ENCODE results near the gene PHF21B.

The PHF21B gene

GRCh38 chr22:44990810-44991209 is 19.0 kb downstream of the PHF21B start:
- no peak for TF ChIP-seq EZH2 (IDR thresholded peaks at IDR 0.05)
- Histone ChIP-seq H3K27ac (no peak overlapping the region), H3K9ac (ENCODE audit: insufficient read length) (no peak overlapping the region), H3K9me3 (ENCODE audit: low read depth, low read length) (no peaks in the 10 kb centered on the region), H3K36me3 (ENCODE audit: insufficient read depth, low read length) (no peaks in the 10 kb centered on the region), H3K4me3 (no peak overlapping the region)
- DNase-seq (ENCODE audit: low read depth, low spot score): no peak

- Histone ChIP-seq H3K4me3 (no peak overlapping the region), H3K9ac (ENCODE audit: insufficient read length) (no peak overlapping the region), H3K36me3 (ENCODE audit: insufficient read depth, low read length) (no peaks in the 10 kb centered on the region), H3K27ac (no peak overlapping the region), H3K9me3 (ENCODE audit: low read depth, low read length) (no peaks in the 10 kb centered on the region)
- TF ChIP-seq FOXP2 (optimal IDR thresholded peaks at IDR 0.05; ENCODE audit: control extremely low read depth, extremely low read length, insufficient read depth): no peak
- TF ChIP-seq POLR2AphosphoS5 (IDR thresholded peaks at IDR 0.05; ENCODE audit: borderline replicate concordance, low read depth, low read length): no peak
- no peak for TF ChIP-seq EZH2 (IDR thresholded peaks at IDR 0.05)
- no peak for DNase-seq (ENCODE audit: low read depth, low spot score)
Measured at GRCh38 chr22:44990328-44990727, 19.5 kb downstream of the PHF21B start.

GRCh38 chr22:44988671-44989070 is 21.1 kb downstream of the PHF21B start:
- no peak for DNase-seq (ENCODE audit: low read depth, low spot score)
- no peak overlapping the region for H3K9ac ChIP-seq (ENCODE audit: insufficient read length)
- TF ChIP-seq FOXP2 (optimal IDR thresholded peaks at IDR 0.05; ENCODE audit: control extremely low read depth, extremely low read length, insufficient read depth) (no peak), EZH2 (IDR thresholded peaks at IDR 0.05) (no peak), POLR2AphosphoS5 (IDR thresholded peaks at IDR 0.05; ENCODE audit: borderline replicate concordance, low read depth, low read length) (no peak)
- H3K4me3 ChIP-seq: no peak overlapping the region
- no peaks in the 10 kb centered on the region for H3K9me3 ChIP-seq (ENCODE audit: low read depth, low read length)
- no peaks in the 10 kb centered on the region for H3K36me3 ChIP-seq (ENCODE audit: insufficient read depth, low read length)
- H3K27ac ChIP-seq: no peak overlapping the region

GRCh38 chr22:44986926-44987325 is 22.9 kb downstream of the PHF21B start:
- DNase-seq (ENCODE audit: low read depth, low spot score): no peak
- Histone ChIP-seq H3K27ac (no peak overlapping the region), H3K36me3 (ENCODE audit: insufficient read depth, low read length) (no peaks in the 10 kb centered on the region)

GRCh38 chr22:44985906-44986527 is 23.8 kb downstream of the PHF21B start:
- Histone ChIP-seq H3K9me3 (ENCODE audit: low read depth, low read length) (no peaks in the 10 kb centered on the region), H3K9ac (ENCODE audit: insufficient read length) (no peak overlapping the region), H3K36me3 (ENCODE audit: insufficient read depth, low read length) (no peaks in the 10 kb centered on the region), H3K27ac (no peak overlapping the region), H3K4me3 (no peak overlapping the region)
- DNase-seq (ENCODE audit: low read depth, low spot score): no peak
- TF ChIP-seq FOXP2 (optimal IDR thresholded peaks at IDR 0.05; ENCODE audit: control extremely low read depth, extremely low read length, insufficient read depth) (no peak), POLR2AphosphoS5 (IDR thresholded peaks at IDR 0.05; ENCODE audit: borderline replicate concordance, low read depth, low read length) (no peak), EZH2 (IDR thresholded peaks at IDR 0.05) (no peak)

More at GRCh38 chr22:44986926-44987325, 22.9 kb downstream of the PHF21B start:
- Histone ChIP-seq H3K9me3 (ENCODE audit: low read depth, low read length) (no peaks in the 10 kb centered on the region), H3K9ac (ENCODE audit: insufficient read length) (no peak overlapping the region), H3K4me3 (no peak overlapping the region)
- TF ChIP-seq FOXP2 (optimal IDR thresholded peaks at IDR 0.05; ENCODE audit: control extremely low read depth, extremely low read length, insufficient read depth) (no peak), POLR2AphosphoS5 (IDR thresholded peaks at IDR 0.05; ENCODE audit: borderline replicate concordance, low read depth, low read length) (no peak), EZH2 (IDR thresholded peaks at IDR 0.05) (no peak)

GRCh38 chr22:44983878-44984482 is 25.8 kb downstream of the PHF21B start:
- Histone ChIP-seq H3K9me3 (ENCODE audit: low read depth, low read length) (no peaks in the 10 kb centered on the region), H3K4me3 (no peak overlapping the region), H3K27ac (no peak overlapping the region), H3K36me3 (ENCODE audit: insufficient read depth, low read length) (no peaks in the 10 kb centered on the region), H3K9ac (ENCODE audit: insufficient read length) (no peak overlapping the region)
- DNase-seq (ENCODE audit: low read depth, low spot score): no peak
- no peak for TF ChIP-seq POLR2AphosphoS5 (IDR thresholded peaks at IDR 0.05; ENCODE audit: borderline replicate concordance, low read depth, low read length)
- no peak for TF ChIP-seq EZH2 (IDR thresholded peaks at IDR 0.05)
- TF ChIP-seq FOXP2 (optimal IDR thresholded peaks at IDR 0.05; ENCODE audit: control extremely low read depth, extremely low read length, insufficient read depth): no peak

- no peaks in the 10 kb centered on the region for H3K36me3 ChIP-seq (ENCODE audit: insufficient read depth, low read length)
- TF ChIP-seq POLR2AphosphoS5 (IDR thresholded peaks at IDR 0.05; ENCODE audit: borderline replicate concordance, low read depth, low read length): no peak
- TF ChIP-seq FOXP2 (optimal IDR thresholded peaks at IDR 0.05; ENCODE audit: control extremely low read depth, extremely low read length, insufficient read depth): no peak
- TF ChIP-seq EZH2 (IDR thresholded peaks at IDR 0.05): no peak
- no peak overlapping the region for H3K27ac ChIP-seq
- H3K9ac ChIP-seq (ENCODE audit: insufficient read length): no peak overlapping the region
- no peaks in the 10 kb centered on the region for H3K9me3 ChIP-seq (ENCODE audit: low read depth, low read length)
- H3K4me3 ChIP-seq: no peak overlapping the region
- DNase-seq (ENCODE audit: low read depth, low spot score): no peak
Measured at GRCh38 chr22:44982445-44982844, 27.4 kb downstream of the PHF21B start.

GRCh38 chr22:44981857-44982256 is 27.9 kb downstream of the PHF21B start:
- no peaks in the 10 kb centered on the region for H3K9me3 ChIP-seq (ENCODE audit: low read depth, low read length)
- H3K27ac ChIP-seq: no peak overlapping the region
- no peaks in the 10 kb centered on the region for H3K36me3 ChIP-seq (ENCODE audit: insufficient read depth, low read length)
- H3K4me3 ChIP-seq: no peak overlapping the region
- DNase-seq (ENCODE audit: low read depth, low spot score): no peak
- no peak for TF ChIP-seq EZH2 (IDR thresholded peaks at IDR 0.05)
- no peak for TF ChIP-seq POLR2AphosphoS5 (IDR thresholded peaks at IDR 0.05; ENCODE audit: borderline replicate concordance, low read depth, low read length)
- no peak for TF ChIP-seq FOXP2 (optimal IDR thresholded peaks at IDR 0.05; ENCODE audit: control extremely low read depth, extremely low read length, insufficient read depth)
- no peak overlapping the region for H3K9ac ChIP-seq (ENCODE audit: insufficient read length)

GRCh38 chr22:44979154-44979553 is 30.7 kb downstream of the PHF21B start:
- no peak overlapping the region for H3K4me3 ChIP-seq
- H3K27ac ChIP-seq: no peak overlapping the region
- H3K9ac ChIP-seq (ENCODE audit: insufficient read length): no peak overlapping the region
- TF ChIP-seq EZH2 (IDR thresholded peaks at IDR 0.05): no peak
- no peak for TF ChIP-seq POLR2AphosphoS5 (IDR thresholded peaks at IDR 0.05; ENCODE audit: borderline replicate concordance, low read depth, low read length)
- no peak for TF ChIP-seq FOXP2 (optimal IDR thresholded peaks at IDR 0.05; ENCODE audit: control extremely low read depth, extremely low read length, insufficient read depth)
- H3K9me3 ChIP-seq (ENCODE audit: low read depth, low read length): no peaks in the 10 kb centered on the region
- no peak for DNase-seq (ENCODE audit: low read depth, low spot score)
- no peaks in the 10 kb centered on the region for H3K36me3 ChIP-seq (ENCODE audit: insufficient read depth, low read length)
